ENCODE results near the gene NPR1. TPM values are rescaled to one million over a fixed set of nuclear protein-coding genes. Genes with fewer than 3 reads are reported as not detected.

Gene NPR1
- total and polyA plus RNA-seq, 2 of the 13 experiments (the other 11 are each of a cell fraction or from before 2014, with no cell fraction given) = not detected

DNA sequence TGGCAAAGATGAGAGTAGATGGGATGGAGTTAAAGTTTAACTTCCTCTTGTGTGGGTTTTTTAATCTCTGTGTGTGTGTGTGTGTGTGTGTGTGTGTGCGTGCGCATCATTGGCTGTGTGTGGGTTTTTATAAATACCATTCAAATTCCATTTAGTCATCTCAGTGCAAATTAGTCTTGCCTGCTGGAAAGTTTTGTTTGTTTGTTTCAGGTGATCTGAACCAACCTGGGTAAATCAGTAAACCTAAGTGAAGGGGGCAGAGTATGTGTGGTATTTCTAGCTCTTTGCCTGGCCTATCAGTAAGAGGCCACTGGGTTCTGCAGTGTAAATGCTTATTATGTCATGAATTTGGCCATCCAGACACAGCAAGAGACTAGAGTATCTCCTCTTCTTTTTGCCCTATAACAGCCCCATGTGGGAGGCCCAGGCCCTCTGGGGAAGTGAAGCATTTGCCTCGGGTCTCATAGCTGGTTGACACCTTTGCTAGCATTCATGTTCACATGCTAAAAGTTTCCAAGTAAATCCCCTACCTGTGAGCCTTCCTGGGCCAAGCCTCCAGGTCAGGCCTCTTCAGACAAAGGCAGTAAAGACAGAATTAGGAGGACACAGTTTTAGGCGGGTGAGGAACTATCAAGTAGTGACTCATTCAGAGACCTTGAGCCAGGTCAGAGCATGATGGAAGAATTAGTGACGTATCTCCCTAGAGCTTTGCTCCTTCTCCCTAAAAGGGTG is 64.1 kb downstream of the NPR1 start (continued):
- TF ChIP-seq NFKB2 (CRISPR knock-in tag; IDR thresholded peaks at IDR 0.05; ENCODE audit: borderline replicate concordance) = no peak
- TF ChIP-seq, protein P1, sequence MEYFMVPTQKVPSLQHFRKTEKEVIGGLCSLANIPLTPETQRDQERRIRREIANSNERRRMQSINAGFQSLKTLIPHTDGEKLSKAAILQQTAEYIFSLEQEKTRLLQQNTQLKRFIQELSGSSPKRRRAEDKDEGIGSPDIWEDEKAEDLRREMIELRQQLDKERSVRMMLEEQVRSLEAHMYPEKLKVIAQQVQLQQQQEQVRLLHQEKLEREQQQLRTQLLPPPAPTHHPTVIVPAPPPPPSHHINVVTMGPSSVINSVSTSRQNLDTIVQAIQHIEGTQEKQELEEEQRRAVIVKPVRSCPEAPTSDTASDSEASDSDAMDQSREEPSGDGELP (IDR thresholded peaks at IDR 0.05; ENCODE audit: borderline replicate concordance, low read depth) = peak; percentile 76
- TF ChIP-seq TBX2 (CRISPR knock-in tag; IDR thresholded peaks at IDR 0.05; ENCODE audit: borderline replicate concordance) = peak; percentile 63
- TF ChIP-seq, protein P2, sequence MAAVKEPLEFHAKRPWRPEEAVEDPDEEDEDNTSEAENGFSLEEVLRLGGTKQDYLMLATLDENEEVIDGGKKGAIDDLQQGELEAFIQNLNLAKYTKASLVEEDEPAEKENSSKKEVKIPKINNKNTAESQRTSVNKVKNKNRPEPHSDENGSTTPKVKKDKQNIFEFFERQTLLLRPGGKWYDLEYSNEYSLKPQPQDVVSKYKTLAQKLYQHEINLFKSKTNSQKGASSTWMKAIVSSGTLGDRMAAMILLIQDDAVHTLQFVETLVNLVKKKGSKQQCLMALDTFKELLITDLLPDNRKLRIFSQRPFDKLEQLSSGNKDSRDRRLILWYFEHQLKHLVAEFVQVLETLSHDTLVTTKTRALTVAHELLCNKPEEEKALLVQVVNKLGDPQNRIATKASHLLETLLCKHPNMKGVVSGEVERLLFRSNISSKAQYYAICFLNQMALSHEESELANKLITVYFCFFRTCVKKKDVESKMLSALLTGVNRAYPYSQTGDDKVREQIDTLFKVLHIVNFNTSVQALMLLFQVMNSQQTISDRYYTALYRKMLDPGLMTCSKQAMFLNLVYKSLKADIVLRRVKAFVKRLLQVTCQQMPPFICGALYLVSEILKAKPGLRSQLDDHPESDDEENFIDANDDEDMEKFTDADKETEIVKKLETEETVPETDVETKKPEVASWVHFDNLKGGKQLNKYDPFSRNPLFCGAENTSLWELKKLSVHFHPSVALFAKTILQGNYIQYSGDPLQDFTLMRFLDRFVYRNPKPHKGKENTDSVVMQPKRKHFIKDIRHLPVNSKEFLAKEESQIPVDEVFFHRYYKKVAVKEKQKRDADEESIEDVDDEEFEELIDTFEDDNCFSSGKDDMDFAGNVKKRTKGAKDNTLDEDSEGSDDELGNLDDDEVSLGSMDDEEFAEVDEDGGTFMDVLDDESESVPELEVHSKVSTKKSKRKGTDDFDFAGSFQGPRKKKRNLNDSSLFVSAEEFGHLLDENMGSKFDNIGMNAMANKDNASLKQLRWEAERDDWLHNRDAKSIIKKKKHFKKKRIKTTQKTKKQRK (IDR thresholded peaks at IDR 0.05; ENCODE audit: low read length) = no peak
- TF ChIP-seq ZNF644 (CRISPR knock-in tag; IDR thresholded peaks at IDR 0.05; ENCODE audit: low read depth) = no peak
- peak; percentile 36 for TF ChIP-seq XRCC5 (optimal IDR thresholded peaks at IDR 0.05; ENCODE audit: low read length)
- TF ChIP-seq, protein P3, sequence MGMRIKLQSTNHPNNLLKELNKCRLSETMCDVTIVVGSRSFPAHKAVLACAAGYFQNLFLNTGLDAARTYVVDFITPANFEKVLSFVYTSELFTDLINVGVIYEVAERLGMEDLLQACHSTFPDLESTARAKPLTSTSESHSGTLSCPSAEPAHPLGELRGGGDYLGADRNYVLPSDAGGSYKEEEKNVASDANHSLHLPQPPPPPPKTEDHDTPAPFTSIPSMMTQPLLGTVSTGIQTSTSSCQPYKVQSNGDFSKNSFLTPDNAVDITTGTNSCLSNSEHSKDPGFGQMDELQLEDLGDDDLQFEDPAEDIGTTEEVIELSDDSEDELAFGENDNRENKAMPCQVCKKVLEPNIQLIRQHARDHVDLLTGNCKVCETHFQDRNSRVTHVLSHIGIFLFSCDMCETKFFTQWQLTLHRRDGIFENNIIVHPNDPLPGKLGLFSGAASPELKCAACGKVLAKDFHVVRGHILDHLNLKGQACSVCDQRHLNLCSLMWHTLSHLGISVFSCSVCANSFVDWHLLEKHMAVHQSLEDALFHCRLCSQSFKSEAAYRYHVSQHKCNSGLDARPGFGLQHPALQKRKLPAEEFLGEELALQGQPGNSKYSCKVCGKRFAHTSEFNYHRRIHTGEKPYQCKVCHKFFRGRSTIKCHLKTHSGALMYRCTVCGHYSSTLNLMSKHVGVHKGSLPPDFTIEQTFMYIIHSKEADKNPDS (CRISPR knock-in tag; IDR thresholded peaks at IDR 0.05) = no peak
- TF ChIP-seq, protein P4, sequence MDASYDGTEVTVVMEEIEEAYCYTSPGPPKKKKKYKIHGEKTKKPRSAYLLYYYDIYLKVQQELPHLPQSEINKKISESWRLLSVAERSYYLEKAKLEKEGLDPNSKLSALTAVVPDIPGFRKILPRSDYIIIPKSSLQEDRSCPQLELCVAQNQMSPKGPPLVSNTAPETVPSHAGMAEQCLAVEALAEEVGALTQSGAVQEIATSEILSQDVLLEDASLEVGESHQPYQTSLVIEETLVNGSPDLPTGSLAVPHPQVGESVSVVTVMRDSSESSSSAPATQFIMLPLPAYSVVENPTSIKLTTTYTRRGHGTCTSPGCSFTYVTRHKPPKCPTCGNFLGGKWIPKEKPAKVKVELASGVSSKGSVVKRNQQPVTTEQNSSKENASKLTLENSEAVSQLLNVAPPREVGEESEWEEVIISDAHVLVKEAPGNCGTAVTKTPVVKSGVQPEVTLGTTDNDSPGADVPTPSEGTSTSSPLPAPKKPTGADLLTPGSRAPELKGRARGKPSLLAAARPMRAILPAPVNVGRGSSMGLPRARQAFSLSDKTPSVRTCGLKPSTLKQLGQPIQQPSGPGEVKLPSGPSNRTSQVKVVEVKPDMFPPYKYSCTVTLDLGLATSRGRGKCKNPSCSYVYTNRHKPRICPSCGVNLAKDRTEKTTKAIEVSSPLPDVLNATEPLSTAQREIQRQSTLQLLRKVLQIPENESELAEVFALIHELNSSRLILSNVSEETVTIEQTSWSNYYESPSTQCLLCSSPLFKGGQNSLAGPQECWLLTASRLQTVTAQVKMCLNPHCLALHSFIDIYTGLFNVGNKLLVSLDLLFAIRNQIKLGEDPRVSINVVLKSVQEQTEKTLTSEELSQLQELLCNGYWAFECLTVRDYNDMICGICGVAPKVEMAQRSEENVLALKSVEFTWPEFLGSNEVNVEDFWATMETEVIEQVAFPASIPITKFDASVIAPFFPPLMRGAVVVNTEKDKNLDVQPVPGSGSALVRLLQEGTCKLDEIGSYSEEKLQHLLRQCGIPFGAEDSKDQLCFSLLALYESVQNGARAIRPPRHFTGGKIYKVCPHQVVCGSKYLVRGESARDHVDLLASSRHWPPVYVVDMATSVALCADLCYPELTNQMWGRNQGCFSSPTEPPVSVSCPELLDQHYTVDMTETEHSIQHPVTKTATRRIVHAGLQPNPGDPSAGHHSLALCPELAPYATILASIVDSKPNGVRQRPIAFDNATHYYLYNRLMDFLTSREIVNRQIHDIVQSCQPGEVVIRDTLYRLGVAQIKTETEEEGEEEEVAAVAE (CRISPR knock-in tag; IDR thresholded peaks at IDR 0.05; ENCODE audit: borderline replicate concordance) = no peak
- TF ChIP-seq SOX5 (CRISPR knock-in tag; IDR thresholded peaks at IDR 0.05; ENCODE audit: borderline replicate concordance) = peak; percentile 7; the same call in 1 of the 2 replicates
- TF ChIP-seq SOX13 (IDR thresholded peaks at IDR 0.05) = no peak
- TF ChIP-seq SOX13 (CRISPR knock-in tag; conservative IDR thresholded peaks at IDR 0.05 in 1 of 2, IDR thresholded peaks at IDR 0.05 in 1 of 2) = no peak
- TF ChIP-seq ZEB1 (IDR thresholded peaks at IDR 0.05; ENCODE audit: insufficient replicate concordance, low read depth) = peak; percentile 53
- no peak for TF ChIP-seq SP4 (CRISPR knock-in tag; IDR thresholded peaks at IDR 0.05)

Data from HepG2 (cell line).